Measurements from ENCODE around the gene PTCD1.

PTCD1 gene

DNA sequence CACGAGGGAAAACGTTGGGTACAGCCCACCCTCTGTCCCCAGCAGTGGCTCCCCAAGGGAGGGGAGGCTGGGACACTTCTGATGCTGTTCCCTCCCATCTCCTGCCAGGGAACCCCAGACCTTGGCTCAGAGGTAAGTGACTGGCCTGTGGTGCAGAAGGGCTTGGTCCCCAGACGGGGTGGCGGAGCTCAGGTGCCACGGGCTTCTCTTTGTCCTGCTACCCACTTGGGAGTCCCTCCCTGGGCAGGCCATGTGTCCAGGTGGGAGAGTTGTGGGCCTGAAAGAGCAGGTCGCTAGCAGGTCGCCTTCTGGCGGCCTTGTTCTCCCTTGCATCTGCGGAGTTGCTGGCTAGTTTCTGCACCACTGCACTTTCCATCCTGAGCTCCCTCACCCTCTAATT lies 17.3 kb upstream of the PTCD1 start:
- H3K36me3 ChIP-seq (ENCODE audit: control insufficient read depth, low read length) = peaks cover 97% of the 10 kb centered on the region
- H3K9me3 ChIP-seq (ENCODE audit: control insufficient read depth, insufficient read depth, low read length) = no peaks in the 10 kb centered on the region
- H3F3A ChIP-seq (ENCODE audit: control insufficient read depth, insufficient read depth) = peaks cover 13% of the 10 kb centered on the region

DNA sequence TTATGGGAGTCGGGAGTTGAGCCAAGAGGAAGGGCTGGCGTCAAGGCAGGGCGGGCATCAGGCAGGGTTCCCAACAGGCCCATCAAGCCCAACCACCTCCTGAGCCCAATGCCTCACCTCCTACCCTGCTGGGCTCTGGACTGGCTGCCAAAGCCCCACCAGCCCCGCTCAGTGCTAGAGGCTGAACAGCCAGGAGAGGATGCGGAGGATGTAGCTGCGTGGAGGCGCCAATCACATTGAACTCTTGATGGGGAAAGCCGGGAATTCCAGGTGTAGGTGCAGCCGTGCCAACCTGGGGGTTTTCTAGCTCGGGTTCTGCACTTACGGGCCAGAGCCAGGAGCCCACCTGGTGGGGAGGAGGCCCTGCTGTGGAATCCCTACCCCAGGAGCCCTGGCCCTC lies 14.5 kb upstream of the PTCD1 start:
- peaks cover 23% of the 10 kb centered on the region for H3K79me2 ChIP-seq (ENCODE audit: control insufficient read depth, low read length)
- no peak overlapping the region for H3K27ac ChIP-seq (ENCODE audit: low read depth, low read length)
- TF ChIP-seq, protein P1, sequence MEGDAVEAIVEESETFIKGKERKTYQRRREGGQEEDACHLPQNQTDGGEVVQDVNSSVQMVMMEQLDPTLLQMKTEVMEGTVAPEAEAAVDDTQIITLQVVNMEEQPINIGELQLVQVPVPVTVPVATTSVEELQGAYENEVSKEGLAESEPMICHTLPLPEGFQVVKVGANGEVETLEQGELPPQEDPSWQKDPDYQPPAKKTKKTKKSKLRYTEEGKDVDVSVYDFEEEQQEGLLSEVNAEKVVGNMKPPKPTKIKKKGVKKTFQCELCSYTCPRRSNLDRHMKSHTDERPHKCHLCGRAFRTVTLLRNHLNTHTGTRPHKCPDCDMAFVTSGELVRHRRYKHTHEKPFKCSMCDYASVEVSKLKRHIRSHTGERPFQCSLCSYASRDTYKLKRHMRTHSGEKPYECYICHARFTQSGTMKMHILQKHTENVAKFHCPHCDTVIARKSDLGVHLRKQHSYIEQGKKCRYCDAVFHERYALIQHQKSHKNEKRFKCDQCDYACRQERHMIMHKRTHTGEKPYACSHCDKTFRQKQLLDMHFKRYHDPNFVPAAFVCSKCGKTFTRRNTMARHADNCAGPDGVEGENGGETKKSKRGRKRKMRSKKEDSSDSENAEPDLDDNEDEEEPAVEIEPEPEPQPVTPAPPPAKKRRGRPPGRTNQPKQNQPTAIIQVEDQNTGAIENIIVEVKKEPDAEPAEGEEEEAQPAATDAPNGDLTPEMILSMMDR (IDR thresholded peaks at IDR 0.05; ENCODE audit: low read depth, low read length, poor library complexity, severe bottlenecking) = no peak
- TF ChIP-seq EZH2phosphoT487 (IDR thresholded peaks at IDR 0.05; ENCODE audit: borderline replicate concordance, low read length) = no peak
- H3K36me3 ChIP-seq (ENCODE audit: control insufficient read depth, low read length) = peaks cover 97% of the 10 kb centered on the region
- no peaks in the 10 kb centered on the region for H3K9me2 ChIP-seq (replicated peaks; ENCODE audit: control insufficient read depth, low read length)
- no peak overlapping the region for H3K4me2 ChIP-seq (ENCODE audit: low read length)
- no peaks in the 10 kb centered on the region for H3K9me3 ChIP-seq (ENCODE audit: control insufficient read depth, insufficient read depth, low read length)
- H4K20me1 ChIP-seq (ENCODE audit: control insufficient read depth, insufficient read depth, low read depth, low read length) = no peaks in the 10 kb centered on the region
- no peaks in the 10 kb centered on the region for H3F3A ChIP-seq (ENCODE audit: control insufficient read depth, insufficient read depth)
- H3K4me1 ChIP-seq (ENCODE audit: control insufficient read depth, low read length) = no peaks in the 10 kb centered on the region
- H3K4me3 ChIP-seq (ENCODE audit: low read length) = no peak overlapping the region
- no peaks in the 10 kb centered on the region for H3K27me3 ChIP-seq (ENCODE audit: control insufficient read depth, low read length)

More for the DNA sequence above, 17.3 kb upstream of the PTCD1 start:
- H3K27ac ChIP-seq (ENCODE audit: low read depth, low read length) = no peak overlapping the region
- peaks cover 6% of the 10 kb centered on the region; the same call in 1 of the 2 replicates for H4K20me1 ChIP-seq (ENCODE audit: control insufficient read depth, insufficient read depth, low read depth, low read length)
- peaks cover 2% of the 10 kb centered on the region for H3K4me1 ChIP-seq (ENCODE audit: control insufficient read depth, low read length)
- no peaks in the 10 kb centered on the region for H3K9me2 ChIP-seq (replicated peaks; ENCODE audit: control insufficient read depth, low read length)
- TF ChIP-seq EZH2phosphoT487 (IDR thresholded peaks at IDR 0.05; ENCODE audit: borderline replicate concordance, low read length) = no peak
- TF ChIP-seq, protein P1 (IDR thresholded peaks at IDR 0.05; ENCODE audit: low read depth, low read length, poor library complexity, severe bottlenecking) = no peak
- no peaks in the 10 kb centered on the region for H3K27me3 ChIP-seq (ENCODE audit: control insufficient read depth, low read length)
- H3K79me2 ChIP-seq (ENCODE audit: control insufficient read depth, low read length) = peaks cover 48% of the 10 kb centered on the region
- H3K4me2 ChIP-seq (ENCODE audit: low read length) = no peak overlapping the region
- H3K4me3 ChIP-seq (ENCODE audit: low read length) = no peak overlapping the region

DNA sequence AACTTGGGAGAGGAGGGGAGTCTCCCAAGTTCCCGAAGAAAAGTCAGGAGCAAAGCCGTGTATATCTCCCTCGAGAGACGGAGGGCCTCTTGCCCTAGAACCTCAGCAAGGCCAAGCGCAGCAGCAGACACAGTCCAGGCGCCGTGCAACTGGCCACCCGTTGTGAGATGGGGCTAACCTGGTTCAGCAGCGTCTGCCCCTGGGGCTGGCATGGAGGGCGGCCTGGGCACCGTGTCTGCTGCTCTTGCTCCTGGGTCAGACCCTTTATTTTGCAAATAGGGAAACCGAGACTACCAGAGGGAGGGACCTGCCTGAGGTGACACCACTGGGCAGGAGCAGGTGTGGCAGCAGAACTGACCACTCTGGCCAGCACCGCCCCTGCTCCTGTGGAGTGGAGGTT lies 13.9 kb upstream of the PTCD1 start:
- Histone ChIP-seq H3K9me3 (ENCODE audit: control insufficient read depth, insufficient read depth, low read length) (no peaks in the 10 kb centered on the region), H3F3A (ENCODE audit: control insufficient read depth, insufficient read depth) (no peaks in the 10 kb centered on the region), H3K4me1 (ENCODE audit: control insufficient read depth, low read length) (no peaks in the 10 kb centered on the region), H4K20me1 (ENCODE audit: control insufficient read depth, insufficient read depth, low read depth, low read length) (no peaks in the 10 kb centered on the region), H3K27me3 (ENCODE audit: control insufficient read depth, low read length) (no peaks in the 10 kb centered on the region), H3K36me3 (ENCODE audit: control insufficient read depth, low read length) (peaks cover 97% of the 10 kb centered on the region), H3K27ac (ENCODE audit: low read depth, low read length) (no peak overlapping the region), H3K4me2 (ENCODE audit: low read length) (no peak overlapping the region), H3K79me2 (ENCODE audit: control insufficient read depth, low read length) (peaks cover 17% of the 10 kb centered on the region), H3K9me2 (replicated peaks; ENCODE audit: control insufficient read depth, low read length) (no peaks in the 10 kb centered on the region), H3K4me3 (ENCODE audit: low read length) (no peak overlapping the region)
- no peak for TF ChIP-seq EZH2phosphoT487 (IDR thresholded peaks at IDR 0.05; ENCODE audit: borderline replicate concordance, low read length)
- TF ChIP-seq, protein P1 (IDR thresholded peaks at IDR 0.05; ENCODE audit: low read depth, low read length, poor library complexity, severe bottlenecking) = no peak

Measured in DOHH2 (cell line).